ENCODE results near the gene AKAP10. TPM values are rescaled to one million over a fixed set of nuclear protein-coding genes. Genes with fewer than 3 reads are reported as not detected.

The AKAP10 gene
- total and polyA plus RNA-seq, 10 of the 15 experiments (the other 5 are each of a cell fraction or from before 2014, with no cell fraction given), result 4.3 to 23.7 (median 14.7) TPM

GRCh38 chr17:19996086-19996485, 18.5 kb upstream of the AKAP10 start (continued):
- TF ChIP-seq E2F8 (IDR thresholded peaks at IDR 0.05; ENCODE audit: low read depth, partially characterized antibody) (no peak), ESRRA (IDR thresholded peaks at IDR 0.05; ENCODE audit: low read length) (no peak)

GRCh38 chr17:19992803-19993713, 15.4 kb upstream of the AKAP10 start:
- H3K4me3 ChIP-seq, result no peak overlapping the region
- WGBS (ENCODE audit: insufficient coverage, insufficient replicate concordance, low lambda C conversion rate, missing lambda C conversion rate), result 38% methylated on average over 21 of the region's 24 CpGs
- intact Hi-C loops (cut with micrococcal nuclease; ENCODE audit: unreplicated experiment) (loop anchor here (1.0 kb wide), 1 partner anchor 123 kb away; no protein-coding TSS in a partner anchor), in situ Hi-C loops (cut with MboI) (loop anchor here (5.0 kb wide), 2 partner anchors 119 to 324 kb away; no protein-coding TSS in a partner anchor)
- BruUV-seq (replicated peaks), result no TSS peak
- DNase-seq (ENCODE audit: low read depth, low spot score), result peak; percentile 20
- no peaks in the 10 kb centered on the region for H3K4me1 ChIP-seq (ENCODE audit: control insufficient read depth, insufficient read depth, low read length)
- ChIA-PET RAD21 (ENCODE audit: unreplicated experiment) (interaction anchor here (0.8 to 1.9 kb wide), 6 partner anchors 17 to 129 kb away, joined by 3 to 15 read pairs (median 4); no protein-coding TSS in a partner anchor), POLR2A (interaction anchor here (0.7 kb wide), 1 partner anchor 348 kb away, joined by 6 read pairs; no protein-coding TSS in a partner anchor), CTCF (interaction anchor here (0.7 to 4.1 kb wide), 27 partner anchors 10 to 328 kb away, joined by 3 to 28 read pairs (median 4); partner anchors contain the start of genes AKAP10 and SPECC1), SMC1A (ENCODE audit: uncharacterized antibody, unreplicated experiment) (interaction anchor here (0.7 to 2.0 kb wide), 5 partner anchors 15 to 127 kb away, joined by 3 to 12 read pairs (median 4); no protein-coding TSS in a partner anchor)
- H3K27me3 ChIP-seq (replicated peaks in 1 of 2; ENCODE audit: control insufficient read depth in 2 of 2, insufficient read depth in 2 of 2, low read length in 1 of 2), result no peaks in the 10 kb centered on the region; a peak in 1 of 4 replicates
- TF ChIP-seq CTCF (IDR thresholded peaks at IDR 0.05 in 2 of 3, conservative IDR thresholded peaks at IDR 0.05 in 1 of 3; ENCODE audit: control insufficient read depth in 2 of 3, extremely low read depth in 1 of 3, insufficient read depth in 1 of 3, low read depth in 3 of 3, low read length in 3 of 3), result peak; percentile 66 to 83 (median 67)
- TF ChIP-seq RELB (IDR thresholded peaks at IDR 0.05; ENCODE audit: low read depth), result no peak
- TF ChIP-seq CHD2 (IDR thresholded peaks at IDR 0.05; ENCODE audit: borderline replicate concordance, low read depth, low read length), result no peak
- peak; percentile 62 for TF ChIP-seq SMC3 (IDR thresholded peaks at IDR 0.05; ENCODE audit: borderline replicate concordance, low read length)
- TF ChIP-seq CHD4 (IDR thresholded peaks at IDR 0.05), result no peak
- TF ChIP-seq RAD21 (IDR thresholded peaks at IDR 0.05; ENCODE audit: insufficient read depth, low read depth, low read length), result peak; percentile 82
- peak; percentile 76 for TF ChIP-seq ZNF384 (IDR thresholded peaks at IDR 0.05; ENCODE audit: borderline replicate concordance, low read depth, low read length)
- no peak for TF ChIP-seq HDGF (IDR thresholded peaks at IDR 0.05)
- ATAC-seq, result peak; percentile 100
- H3K4me2 ChIP-seq (ENCODE audit: control insufficient read depth, insufficient read depth), result peak overlapping the region; percentile 68
- H3K79me2 ChIP-seq (ENCODE audit: control insufficient read depth, insufficient read depth, low read length), result no peaks in the 10 kb centered on the region
- no peaks in the 10 kb centered on the region for H4K20me1 ChIP-seq (ENCODE audit: control insufficient read depth, insufficient read depth)
- H2AFZ ChIP-seq (ENCODE audit: control insufficient read depth, low read depth, low read length), result peak overlapping the region; percentile 44; the same call in 1 of the 2 replicates
- H3K9me3 ChIP-seq (replicated peaks; ENCODE audit: control insufficient read depth, insufficient read depth, low read length), result no peaks in the 10 kb centered on the region
- no peaks in the 10 kb centered on the region for H3K36me3 ChIP-seq (ENCODE audit: control insufficient read depth in 2 of 2, insufficient read depth in 2 of 2, low read length in 1 of 2)
- no peak overlapping the region for H3K27ac ChIP-seq (ENCODE audit: control insufficient read depth, insufficient read depth)
- FAIRE-seq, result peak; percentile 97
- no peak overlapping the region for H3K9ac ChIP-seq (ENCODE audit: control insufficient read depth, insufficient read depth, low read length)
